HuH-7 (cell line): ENCODE measurements around the gene RPLP2.
A peak's percentile ranks its signal among the peaks of the same experiment; 100 is the strongest.

ENCODE experiments used
- DNase-seq: peaks from one replicate; pipeline ENCODE4 v3.0.0; 2011; ENCODE audit warnings: low spot score

The RPLP2 gene

GRCh38 chr11:809287-810039 lies at the start of gene RPLP2:
TSS of gene RPLP2 (plus strand) at chr11:809967. CDS start at chr11:810235, 268 bp downstream.
- peak; percentile 96 for DNase-seq

- DNase-seq: no peak
These were observed 49.5 kb upstream of the RPLP2 start for GRCh38 chr11:760236-760635.

GRCh38 chr11:761526-762108 lies 48.1 kb upstream of the RPLP2 start:
- DNase-seq: no peak

GRCh38 chr11:762421-763072 lies 47.2 kb upstream of the RPLP2 start:
- DNase-seq: no peak

- DNase-seq: no peak
These were observed 46.7 kb upstream of the RPLP2 start for GRCh38 chr11:763073-763463.

- DNase-seq: no peak
These were observed 46.0 kb upstream of the RPLP2 start for GRCh38 chr11:763549-764321.

- DNase-seq: no peak
These were observed 45.3 kb upstream of the RPLP2 start for GRCh38 chr11:764322-765024.

- peak; percentile 59 for DNase-seq
These were observed 44.6 kb upstream of the RPLP2 start for GRCh38 chr11:765025-765801.

- DNase-seq: no peak
These were observed 44.0 kb upstream of the RPLP2 start for GRCh38 chr11:765802-766091.

- DNase-seq: no peak
These were observed 43.4 kb upstream of the RPLP2 start for GRCh38 chr11:766106-766935.

- no peak for DNase-seq
These were observed 42.9 kb upstream of the RPLP2 start for GRCh38 chr11:766936-767210.

GRCh38 chr11:767238-767637 lies 42.5 kb upstream of the RPLP2 start:
- DNase-seq: no peak

GRCh38 chr11:769887-770641 lies 39.7 kb upstream of the RPLP2 start:
- DNase-seq: no peak

GRCh38 chr11:770642-771616 lies 38.8 kb upstream of the RPLP2 start:
- DNase-seq: no peak

- no peak for DNase-seq
These were observed 38.1 kb upstream of the RPLP2 start for GRCh38 chr11:771617-772204.

- DNase-seq: no peak
These were observed 37.1 kb upstream of the RPLP2 start for GRCh38 chr11:772429-773390.

GRCh38 chr11:773425-773824 lies 36.3 kb upstream of the RPLP2 start:
- no peak for DNase-seq
